Glutamatergic neuron (in vitro differentiated cells): ENCODE results near the gene MAST2. TPM values are rescaled to one million over a fixed set of nuclear protein-coding genes. Genes with fewer than 3 reads are reported as not detected.

Experiments
- DNase-seq: peaks from one replicate; pipeline ENCODE4 v3.0.0; 2022
- H3K27ac Mint-ChIP-seq: one replicate; pipeline ENCODE4 v1.8.0; 2020; ENCODE audit warnings: mild to moderate bottlenecking, mixed read lengths, inconsistent platforms; ENCODE audit not compliant: unreplicated experiment
- H3K27me3 Mint-ChIP-seq: one replicate; pipeline ENCODE4 v1.8.0; 2020; ENCODE audit warnings: mild to moderate bottlenecking, moderate library complexity, mixed read lengths, inconsistent platforms; ENCODE audit not compliant: unreplicated experiment
- H3K36me3 Mint-ChIP-seq: one replicate; pipeline ENCODE4 v1.8.0; 2020; ENCODE audit warnings: mild to moderate bottlenecking, mixed read lengths, inconsistent platforms; ENCODE audit not compliant: unreplicated experiment
- H3K4me1 Mint-ChIP-seq: one replicate; pipeline ENCODE4 v1.8.0; 2020; ENCODE audit warnings: mild to moderate bottlenecking, low read depth, mixed read lengths, inconsistent platforms; ENCODE audit not compliant: unreplicated experiment
- H3K4me3 Mint-ChIP-seq: one replicate; pipeline ENCODE4 v1.8.0; 2020; ENCODE audit warnings: mild to moderate bottlenecking, mixed read lengths, inconsistent platforms; ENCODE audit not compliant: unreplicated experiment
- H3K9me3 Mint-ChIP-seq: one replicate; pipeline ENCODE4 v1.8.0; 2020; ENCODE audit warnings: mild to moderate bottlenecking, moderate library complexity, mixed read lengths, inconsistent platforms; ENCODE audit not compliant: unreplicated experiment
- total RNA-seq: library from RNA; stranded (reverse); fragmentation: NEBNext Ultra II Directional; extraction: Animal tissue kit (Norgen Biotek cat#: 25700); gene quantifications from one replicate; pipeline ENCODE4 v1.2.1, GENCODE V29; 2021; ENCODE audit not compliant: unreplicated experiment
- TF ChIP-seq, protein P1 (sequence below): fragments of 200-600 bp; sonication (generic); IDR thresholded peaks from one replicate; pipeline ENCODE4 v1.5.0; 2021; ENCODE audit not compliant: partially characterized antibody, unreplicated experiment

MAST2 gene
- total RNA-seq, 1 donor from 2014 or later: 95.1 TPM

DNA sequence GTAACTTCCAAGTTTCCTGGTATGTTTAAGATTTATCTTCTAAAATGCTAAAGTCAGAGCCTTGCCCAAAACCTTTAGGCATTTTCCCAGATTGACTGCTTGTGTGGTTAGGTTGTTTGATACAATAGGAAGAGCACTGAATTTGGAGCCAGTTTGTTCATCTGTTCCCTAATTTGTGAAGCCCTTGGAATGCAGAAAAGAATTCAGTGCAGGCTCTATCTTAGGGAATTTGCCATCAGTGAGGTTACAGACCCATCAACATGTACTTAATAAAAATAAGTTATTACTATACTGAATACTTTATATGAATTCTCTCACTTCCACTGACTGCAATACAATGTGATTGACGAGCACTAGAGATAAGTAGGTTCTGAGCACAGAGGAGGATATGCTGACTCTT lies 208.8 kb downstream of the MAST2 start:
- no peak for DNase-seq
- H3K4me1 Mint-ChIP-seq: peaks cover 3% of the 10 kb centered on the region
- no peaks in the 10 kb centered on the region for H3K9me3 Mint-ChIP-seq
- no peak overlapping the region for H3K4me3 Mint-ChIP-seq
- no peak overlapping the region for H3K27ac Mint-ChIP-seq
- H3K27me3 Mint-ChIP-seq: no peaks in the 10 kb centered on the region
- H3K36me3 Mint-ChIP-seq: peaks cover 5% of the 10 kb centered on the region
- TF ChIP-seq, protein P1, sequence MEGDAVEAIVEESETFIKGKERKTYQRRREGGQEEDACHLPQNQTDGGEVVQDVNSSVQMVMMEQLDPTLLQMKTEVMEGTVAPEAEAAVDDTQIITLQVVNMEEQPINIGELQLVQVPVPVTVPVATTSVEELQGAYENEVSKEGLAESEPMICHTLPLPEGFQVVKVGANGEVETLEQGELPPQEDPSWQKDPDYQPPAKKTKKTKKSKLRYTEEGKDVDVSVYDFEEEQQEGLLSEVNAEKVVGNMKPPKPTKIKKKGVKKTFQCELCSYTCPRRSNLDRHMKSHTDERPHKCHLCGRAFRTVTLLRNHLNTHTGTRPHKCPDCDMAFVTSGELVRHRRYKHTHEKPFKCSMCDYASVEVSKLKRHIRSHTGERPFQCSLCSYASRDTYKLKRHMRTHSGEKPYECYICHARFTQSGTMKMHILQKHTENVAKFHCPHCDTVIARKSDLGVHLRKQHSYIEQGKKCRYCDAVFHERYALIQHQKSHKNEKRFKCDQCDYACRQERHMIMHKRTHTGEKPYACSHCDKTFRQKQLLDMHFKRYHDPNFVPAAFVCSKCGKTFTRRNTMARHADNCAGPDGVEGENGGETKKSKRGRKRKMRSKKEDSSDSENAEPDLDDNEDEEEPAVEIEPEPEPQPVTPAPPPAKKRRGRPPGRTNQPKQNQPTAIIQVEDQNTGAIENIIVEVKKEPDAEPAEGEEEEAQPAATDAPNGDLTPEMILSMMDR: no peak

DNA sequence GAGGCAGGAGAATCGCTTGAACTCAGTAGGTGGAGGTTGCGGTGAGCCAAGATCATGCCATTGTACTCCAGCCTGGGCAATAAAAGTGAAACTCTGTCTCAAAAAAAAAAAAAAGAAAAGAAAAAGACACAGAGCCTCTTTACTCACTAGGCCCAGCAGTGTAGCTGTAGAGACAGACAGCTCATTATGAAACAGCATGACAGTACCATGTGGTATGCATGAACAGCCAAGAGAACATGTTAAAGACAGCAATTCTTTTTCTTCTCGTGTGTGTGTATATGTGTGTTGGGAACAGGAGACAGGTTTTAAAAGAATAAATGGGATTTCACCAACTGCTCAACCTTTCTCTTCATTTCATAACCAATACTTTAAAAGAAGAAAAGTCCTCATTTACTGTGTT lies 210.2 kb downstream of the MAST2 start:
- no peaks in the 10 kb centered on the region for H3K27me3 Mint-ChIP-seq
- DNase-seq: no peak
- H3K4me1 Mint-ChIP-seq: peaks cover 3% of the 10 kb centered on the region
- H3K9me3 Mint-ChIP-seq: no peaks in the 10 kb centered on the region
- H3K27ac Mint-ChIP-seq: no peak overlapping the region
- H3K4me3 Mint-ChIP-seq: no peak overlapping the region
- TF ChIP-seq, protein P1: no peak
- peaks cover 5% of the 10 kb centered on the region for H3K36me3 Mint-ChIP-seq

GRCh38 chr1:46017876-46018503 lies 214.6 kb downstream of the MAST2 start:
- Mint-ChIP-seq H3K4me3 (no peak overlapping the region), H3K27ac (no peak overlapping the region), H3K9me3 (no peaks in the 10 kb centered on the region), H3K4me1 (no peaks in the 10 kb centered on the region), H3K36me3 (no peaks in the 10 kb centered on the region), H3K27me3 (no peaks in the 10 kb centered on the region)
- no peak for DNase-seq
- TF ChIP-seq, protein P1: no peak

DNA sequence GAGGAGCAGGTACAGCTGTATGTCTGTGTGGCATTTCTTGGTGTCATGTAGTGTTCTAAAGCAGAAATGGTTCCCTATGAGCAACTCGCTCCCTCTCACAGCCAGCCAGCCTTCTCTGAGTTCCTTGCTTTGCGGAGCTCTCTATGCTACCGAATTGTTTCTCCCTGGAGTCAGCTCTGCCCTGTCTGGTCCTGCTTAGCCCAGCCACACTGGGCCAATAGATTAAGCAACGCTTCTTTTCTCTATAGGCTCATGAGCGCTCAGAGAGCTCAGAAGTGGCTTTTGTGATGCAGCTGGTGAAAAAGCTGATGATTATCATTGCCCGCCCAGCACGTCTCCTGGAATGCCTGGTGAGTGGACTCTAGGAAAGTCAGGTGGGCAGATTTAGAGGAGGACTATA lies 215.9 kb downstream of the MAST2 start:
- H3K27ac Mint-ChIP-seq: no peak overlapping the region
- no peak overlapping the region for H3K4me3 Mint-ChIP-seq
- H3K36me3 Mint-ChIP-seq: no peaks in the 10 kb centered on the region
- peaks cover 4% of the 10 kb centered on the region for H3K27me3 Mint-ChIP-seq
- TF ChIP-seq, protein P1: no peak
- no peaks in the 10 kb centered on the region for H3K4me1 Mint-ChIP-seq
- DNase-seq: no peak
- H3K9me3 Mint-ChIP-seq: no peaks in the 10 kb centered on the region

DNA sequence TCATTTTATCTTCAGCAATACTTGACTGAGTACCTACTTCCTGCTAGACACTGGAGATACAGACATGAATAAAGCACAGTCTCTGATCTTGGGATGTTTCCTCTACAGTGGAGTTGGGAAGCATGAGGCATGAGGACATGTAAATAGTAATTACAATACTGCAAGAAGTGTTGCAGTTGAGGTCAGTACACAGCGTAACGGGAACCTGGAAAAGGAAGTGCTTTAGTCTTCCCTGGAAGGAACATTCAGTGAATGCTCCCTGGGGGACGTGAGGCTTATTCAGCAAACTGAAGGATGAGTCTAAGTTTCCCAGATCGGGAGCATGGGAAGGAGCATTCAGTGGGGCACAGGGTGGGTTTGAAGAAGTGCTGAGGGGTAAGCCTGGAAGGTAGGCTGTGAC lies 216.6 kb downstream of the MAST2 start:
- H3K4me1 Mint-ChIP-seq: no peaks in the 10 kb centered on the region
- TF ChIP-seq, protein P1: no peak
- H3K9me3 Mint-ChIP-seq: peaks cover 3% of the 10 kb centered on the region
- no peak overlapping the region for H3K27ac Mint-ChIP-seq
- H3K36me3 Mint-ChIP-seq: peaks cover 5% of the 10 kb centered on the region
- peaks cover 6% of the 10 kb centered on the region for H3K27me3 Mint-ChIP-seq
- no peak for DNase-seq
- no peak overlapping the region for H3K4me3 Mint-ChIP-seq
